ENCODE measurements around the gene FSIP2. TPM values are rescaled to one million over a fixed set of nuclear protein-coding genes. Genes with fewer than 3 reads are reported as not detected.

The FSIP2 gene
- total and polyA plus RNA-seq, 2 of the 13 experiments (the other 11 are each of a cell fraction or from before 2014, with no cell fraction given): 0.01 to 0.07 TPM

DNA sequence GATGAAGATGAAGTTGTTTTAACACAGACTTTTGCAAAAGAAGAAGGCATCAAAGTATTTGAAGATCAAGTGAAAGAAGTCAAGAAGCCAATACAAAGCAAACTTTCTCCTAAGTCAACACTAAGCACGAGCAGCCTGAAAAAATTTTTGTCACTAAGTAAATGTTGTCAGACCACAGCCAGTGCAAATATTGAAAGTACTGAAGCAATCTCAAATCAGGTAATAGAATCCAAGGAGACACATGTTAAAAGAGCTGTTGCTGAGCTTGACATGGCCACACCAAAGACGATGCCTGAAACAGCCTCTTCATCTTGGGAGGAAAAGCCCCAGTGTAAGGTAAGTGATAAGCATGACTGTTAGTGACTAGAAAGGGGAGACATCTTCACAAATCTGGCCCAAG lies 75.1 kb downstream of the FSIP2 start (continued):
- peak; percentile 48; the same call in 1 of the 2 replicates for TF ChIP-seq HOXA9 (CRISPR knock-in tag; IDR thresholded peaks at IDR 0.05; ENCODE audit: borderline replicate concordance)
- no peak for TF ChIP-seq ZNF446 (CRISPR knock-in tag; IDR thresholded peaks at IDR 0.05)
- TF ChIP-seq BCL6 (CRISPR knock-in tag; IDR thresholded peaks at IDR 0.05): peak; percentile 88
- peak; percentile 84; the same call in 1 of the 2 replicates for TF ChIP-seq MBD4 (IDR thresholded peaks at IDR 0.05; ENCODE audit: borderline replicate concordance, low read length)
- TF ChIP-seq SOX13 (IDR thresholded peaks at IDR 0.05): peak; percentile 73; the same call in 1 of the 2 replicates
- TF ChIP-seq SOX13 (CRISPR knock-in tag; conservative IDR thresholded peaks at IDR 0.05 in 1 of 2, IDR thresholded peaks at IDR 0.05 in 1 of 2): peak in 1 of 2 experiments; percentile 91; a peak in 2 of 4 replicates
- peak; percentile 85 for TF ChIP-seq CEBPG (CRISPR knock-in tag; IDR thresholded peaks at IDR 0.05)
- TF ChIP-seq, protein P1, sequence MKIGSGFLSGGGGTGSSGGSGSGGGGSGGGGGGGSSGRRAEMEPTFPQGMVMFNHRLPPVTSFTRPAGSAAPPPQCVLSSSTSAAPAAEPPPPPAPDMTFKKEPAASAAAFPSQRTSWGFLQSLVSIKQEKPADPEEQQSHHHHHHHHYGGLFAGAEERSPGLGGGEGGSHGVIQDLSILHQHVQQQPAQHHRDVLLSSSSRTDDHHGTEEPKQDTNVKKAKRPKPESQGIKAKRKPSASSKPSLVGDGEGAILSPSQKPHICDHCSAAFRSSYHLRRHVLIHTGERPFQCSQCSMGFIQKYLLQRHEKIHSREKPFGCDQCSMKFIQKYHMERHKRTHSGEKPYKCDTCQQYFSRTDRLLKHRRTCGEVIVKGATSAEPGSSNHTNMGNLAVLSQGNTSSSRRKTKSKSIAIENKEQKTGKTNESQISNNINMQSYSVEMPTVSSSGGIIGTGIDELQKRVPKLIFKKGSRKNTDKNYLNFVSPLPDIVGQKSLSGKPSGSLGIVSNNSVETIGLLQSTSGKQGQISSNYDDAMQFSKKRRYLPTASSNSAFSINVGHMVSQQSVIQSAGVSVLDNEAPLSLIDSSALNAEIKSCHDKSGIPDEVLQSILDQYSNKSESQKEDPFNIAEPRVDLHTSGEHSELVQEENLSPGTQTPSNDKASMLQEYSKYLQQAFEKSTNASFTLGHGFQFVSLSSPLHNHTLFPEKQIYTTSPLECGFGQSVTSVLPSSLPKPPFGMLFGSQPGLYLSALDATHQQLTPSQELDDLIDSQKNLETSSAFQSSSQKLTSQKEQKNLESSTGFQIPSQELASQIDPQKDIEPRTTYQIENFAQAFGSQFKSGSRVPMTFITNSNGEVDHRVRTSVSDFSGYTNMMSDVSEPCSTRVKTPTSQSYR (CRISPR knock-in tag; IDR thresholded peaks at IDR 0.05; ENCODE audit: borderline replicate concordance): peak; percentile 18; the same call in 1 of the 2 replicates

DNA sequence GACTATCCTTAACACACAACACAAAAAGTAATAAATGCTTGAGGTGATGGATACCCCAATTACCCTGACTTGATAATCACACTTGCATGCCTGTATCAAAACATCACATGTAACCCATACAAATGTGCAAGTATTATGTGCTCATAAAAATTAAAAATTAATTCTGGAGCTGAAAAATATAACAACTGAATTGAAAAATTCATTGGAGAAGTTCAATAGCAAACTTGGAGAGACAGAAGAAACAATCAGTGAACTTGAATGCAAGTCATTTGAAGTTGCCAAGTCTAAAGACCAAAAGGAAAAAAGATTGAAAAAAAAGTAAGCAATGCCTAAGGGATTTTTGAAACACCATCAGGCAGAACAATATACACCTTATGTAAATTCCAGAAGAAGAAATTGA lies 79.4 kb downstream of the FSIP2 start:
- no TSS peak for BruUV-seq (replicated peaks)
- no peak for ATAC-seq
- H4K20me1 ChIP-seq (ENCODE audit: insufficient read depth, low read length): no peaks in the 10 kb centered on the region

More for the DNA sequence above, 79.4 kb downstream of the FSIP2 start:
- in situ Hi-C loops (cut with HindIII; ENCODE audit: extremely low pct_ligation_motif_present, low pct_unique_long_range_greater_than_20kb) (no loop called here), intact Hi-C loops (cut with micrococcal nuclease; ENCODE audit: unreplicated experiment) (loop anchor here (10.0 kb wide), 2 partner anchors 287 to 667 kb away; partner anchors contain the start of gene ZC3H15)
- Histone ChIP-seq H3K79me2 (ENCODE audit: insufficient read depth, low read length) (no peaks in the 10 kb centered on the region), H3K9me3 (ENCODE audit: low read length) (peaks cover 7% of the 10 kb centered on the region; the same call in 1 of the 2 replicates), H3K27ac (ENCODE audit: extremely low read length, insufficient read depth, low read length) (no peak overlapping the region), H3K4me1 (ENCODE audit: insufficient read depth, low read length) (peaks cover 13% of the 10 kb centered on the region), H3K4me3 (replicated peaks in 1 of 3; ENCODE audit: insufficient read depth in 1 of 3, low read depth in 2 of 3, low read length in 3 of 3) (no peak overlapping the region), H3K4me2 (ENCODE audit: low read depth, low read length) (no peak overlapping the region), H2AFZ (ENCODE audit: low read length) (no peak overlapping the region), H3K27me3 (ENCODE audit: control insufficient read depth in 1 of 2, insufficient read depth in 2 of 2, low read length in 2 of 2) (no peaks in the 10 kb centered on the region), H3K36me3 (replicated peaks in 1 of 2; ENCODE audit: control insufficient read depth in 1 of 2, insufficient read depth in 2 of 2, low read length in 2 of 2) (no peaks in the 10 kb centered on the region), H3K9ac (ENCODE audit: insufficient read depth, low read depth, low read length) (no peak overlapping the region)
- FAIRE-seq: no peak
- ChIA-PET POLR2A (no interaction called here), CTCF (ENCODE audit: low intra/inter-chr PET ratio, low total read pairs) (no interaction called here)
- no peak for DNase-seq (ENCODE audit: low spot score)
- TF ChIP-seq ZNF614 (CRISPR knock-in tag; IDR thresholded peaks at IDR 0.05; ENCODE audit: borderline replicate concordance) (no peak), ZNF160 (CRISPR knock-in tag; IDR thresholded peaks at IDR 0.05) (peak; percentile 92)
